ENCODE data around the gene MESP2.
A peak's percentile ranks its signal among the peaks of the same experiment; 100 is the strongest.
"Not testable (repeated sequence)": the region's sequence is repeated elsewhere in the genome, so short reads cannot be mapped to it uniquely, and the experiment has no call there.

Gene MESP2

GRCh38 chr15:89781055-89781454 lies 4.9 kb downstream of the MESP2 start:
- CTCF ChIA-PET, result interaction anchor here (0.7 to 1.0 kb wide), 3 partner anchors 20 to 94 kb away, joined by 3 read pairs; no protein-coding TSS in a partner anchor
- H3K27ac ChIP-seq, result peak overlapping the region; percentile 74
- peak; percentile 33 for DNase-seq (ENCODE audit: low spot score)
- no peak for TF ChIP-seq CTCF (conservative IDR thresholded peaks at IDR 0.05; ENCODE audit: low read depth)
- POLR2A ChIA-PET (ENCODE audit: low non-redundant PET), result no interaction called here

GRCh38 chr15:89781891-89782618 lies 5.9 kb downstream of the MESP2 start:
- peak overlapping the region; percentile 74 for H3K27ac ChIP-seq
- CTCF ChIA-PET, result interaction anchor here (0.6 to 1.0 kb wide), 2 partner anchors 93 to 114 kb away, joined by 3 to 6 read pairs; no protein-coding TSS in a partner anchor
- TF ChIP-seq CTCF (conservative IDR thresholded peaks at IDR 0.05; ENCODE audit: low read depth), result no peak
- DNase-seq (ENCODE audit: low spot score), result peak; percentile 68
- POLR2A ChIA-PET (ENCODE audit: low non-redundant PET), result interaction anchor here (0.6 kb wide), 1 partner anchor 93 kb away, joined by 6 read pairs; no protein-coding TSS in a partner anchor

GRCh38 chr15:89782619-89782950 lies 6.5 kb downstream of the MESP2 start:
- POLR2A ChIA-PET (ENCODE audit: low non-redundant PET); DNase-seq (ENCODE audit: low spot score): not testable (repeated sequence)
- CTCF ChIA-PET, result interaction anchor here (0.6 kb wide), 1 partner anchor 1924 kb away, joined by 3 read pairs; no protein-coding TSS in a partner anchor
- peak overlapping the region; percentile 74 for H3K27ac ChIP-seq

GRCh38 chr15:89783111-89783860 lies 7.2 kb downstream of the MESP2 start:
- ChIA-PET POLR2A (ENCODE audit: low non-redundant PET) (no interaction called here), CTCF (interaction anchor here (0.5 to 0.6 kb wide), 3 partner anchors 32 to 1923 kb away, joined by 3 to 4 read pairs (median 3); partner anchors contain the start of gene MESP1)
- TF ChIP-seq CTCF (conservative IDR thresholded peaks at IDR 0.05; ENCODE audit: low read depth), result no peak
- DNase-seq (ENCODE audit: low spot score), result no peak
- H3K27ac ChIP-seq, result peak overlapping the region; percentile 74

GRCh38 chr15:89783861-89784685 lies 7.9 kb downstream of the MESP2 start:
- ChIA-PET POLR2A (ENCODE audit: low non-redundant PET) (no interaction called here), CTCF (interaction anchor here (0.5 to 1.0 kb wide), 3 partner anchors 23 to 1331 kb away, joined by 3 to 4 read pairs (median 4); partner anchors contain the start of gene MESP1)
- no peak for DNase-seq (ENCODE audit: low spot score)
- peak overlapping the region; percentile 74 for H3K27ac ChIP-seq
- TF ChIP-seq CTCF (conservative IDR thresholded peaks at IDR 0.05; ENCODE audit: low read depth), result no peak

- peak overlapping the region; percentile 74 for H3K27ac ChIP-seq
- POLR2A ChIA-PET (ENCODE audit: low non-redundant PET), result no interaction called here
- DNase-seq (ENCODE audit: low spot score), result no peak
- CTCF ChIA-PET, result interaction anchor here (1.0 kb wide), 1 partner anchor 24 kb away, joined by 4 read pairs; no protein-coding TSS in a partner anchor
- no peak for TF ChIP-seq CTCF (conservative IDR thresholded peaks at IDR 0.05; ENCODE audit: low read depth)
Observed at GRCh38 chr15:89784686-89784960, 8.5 kb downstream of the MESP2 start.
